B cell (primary cell): ENCODE results near the gene ARPC2.

Source experiments
- EZH2 ChIP-seq: IDR thresholded peaks from 2 replicates; pipeline ENCODE4 v1.6.1; 2012; ENCODE audit warnings: borderline replicate concordance, low read depth, mild to moderate bottlenecking, moderate library complexity, low read length; ENCODE audit not compliant: insufficient read depth, poor library complexity, severe bottlenecking
- TF ChIP-seq, protein P1 (sequence below): fragments of 200-600 bp; IDR thresholded peaks from one replicate; pipeline ENCODE4 v1.8.0; 2022; ENCODE audit warnings: antibody characterized with exemption, mild to moderate bottlenecking

DNA sequence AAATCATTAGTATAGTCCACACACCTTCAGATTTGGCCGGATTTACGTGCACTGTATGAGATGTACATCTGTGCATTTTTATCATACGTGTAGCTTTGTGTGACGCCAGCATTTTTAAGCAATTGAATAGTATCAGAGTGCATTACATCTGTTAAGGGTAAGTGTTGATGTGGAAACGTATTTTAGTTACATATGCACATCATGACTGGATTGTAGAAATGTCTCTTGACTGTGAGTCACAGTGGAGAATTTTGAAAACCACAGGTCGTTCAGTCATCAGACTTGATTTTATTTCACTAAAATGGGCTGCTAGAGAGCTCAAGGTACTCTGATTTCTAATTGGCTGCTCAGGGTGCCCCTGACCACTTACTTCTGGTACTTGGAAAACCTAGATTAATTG lies 38.5 kb downstream of the ARPC2 start:
- TF ChIP-seq, protein P1, sequence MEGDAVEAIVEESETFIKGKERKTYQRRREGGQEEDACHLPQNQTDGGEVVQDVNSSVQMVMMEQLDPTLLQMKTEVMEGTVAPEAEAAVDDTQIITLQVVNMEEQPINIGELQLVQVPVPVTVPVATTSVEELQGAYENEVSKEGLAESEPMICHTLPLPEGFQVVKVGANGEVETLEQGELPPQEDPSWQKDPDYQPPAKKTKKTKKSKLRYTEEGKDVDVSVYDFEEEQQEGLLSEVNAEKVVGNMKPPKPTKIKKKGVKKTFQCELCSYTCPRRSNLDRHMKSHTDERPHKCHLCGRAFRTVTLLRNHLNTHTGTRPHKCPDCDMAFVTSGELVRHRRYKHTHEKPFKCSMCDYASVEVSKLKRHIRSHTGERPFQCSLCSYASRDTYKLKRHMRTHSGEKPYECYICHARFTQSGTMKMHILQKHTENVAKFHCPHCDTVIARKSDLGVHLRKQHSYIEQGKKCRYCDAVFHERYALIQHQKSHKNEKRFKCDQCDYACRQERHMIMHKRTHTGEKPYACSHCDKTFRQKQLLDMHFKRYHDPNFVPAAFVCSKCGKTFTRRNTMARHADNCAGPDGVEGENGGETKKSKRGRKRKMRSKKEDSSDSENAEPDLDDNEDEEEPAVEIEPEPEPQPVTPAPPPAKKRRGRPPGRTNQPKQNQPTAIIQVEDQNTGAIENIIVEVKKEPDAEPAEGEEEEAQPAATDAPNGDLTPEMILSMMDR, result no peak
- TF ChIP-seq EZH2, result no peak
